Measurements from ENCODE around the gene DNM1.
A peak's percentile ranks its signal among the peaks of the same experiment; 100 is the strongest.

Gene DNM1

GRCh38 chr9:128206484-128206883, 3.3 kb downstream of the DNM1 start:
- DNase-seq: no peak

- no peak for DNase-seq
These were observed 4.0 kb downstream of the DNM1 start for GRCh38 chr9:128206916-128207910.

DNA sequence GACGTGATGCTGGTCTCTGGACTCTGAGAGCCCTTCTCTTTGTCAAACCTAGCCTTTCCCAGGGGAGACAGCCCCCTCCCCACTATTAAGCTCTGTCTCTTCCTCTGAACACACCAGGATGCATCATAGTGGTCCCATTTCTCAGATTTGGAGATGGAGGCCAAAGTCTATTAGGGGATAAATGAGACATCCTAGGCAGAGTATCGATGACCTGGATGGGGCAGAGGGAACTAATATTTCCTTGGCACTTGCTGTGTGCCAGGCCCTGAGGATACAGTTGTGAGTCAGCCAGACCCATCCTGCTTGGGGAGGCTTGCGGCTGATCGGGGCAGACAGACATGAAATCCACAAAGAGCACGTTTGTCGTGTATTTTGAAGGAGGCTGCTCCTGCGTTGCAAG, 5.2 kb downstream of the DNM1 start:
- no peak for DNase-seq

DNA sequence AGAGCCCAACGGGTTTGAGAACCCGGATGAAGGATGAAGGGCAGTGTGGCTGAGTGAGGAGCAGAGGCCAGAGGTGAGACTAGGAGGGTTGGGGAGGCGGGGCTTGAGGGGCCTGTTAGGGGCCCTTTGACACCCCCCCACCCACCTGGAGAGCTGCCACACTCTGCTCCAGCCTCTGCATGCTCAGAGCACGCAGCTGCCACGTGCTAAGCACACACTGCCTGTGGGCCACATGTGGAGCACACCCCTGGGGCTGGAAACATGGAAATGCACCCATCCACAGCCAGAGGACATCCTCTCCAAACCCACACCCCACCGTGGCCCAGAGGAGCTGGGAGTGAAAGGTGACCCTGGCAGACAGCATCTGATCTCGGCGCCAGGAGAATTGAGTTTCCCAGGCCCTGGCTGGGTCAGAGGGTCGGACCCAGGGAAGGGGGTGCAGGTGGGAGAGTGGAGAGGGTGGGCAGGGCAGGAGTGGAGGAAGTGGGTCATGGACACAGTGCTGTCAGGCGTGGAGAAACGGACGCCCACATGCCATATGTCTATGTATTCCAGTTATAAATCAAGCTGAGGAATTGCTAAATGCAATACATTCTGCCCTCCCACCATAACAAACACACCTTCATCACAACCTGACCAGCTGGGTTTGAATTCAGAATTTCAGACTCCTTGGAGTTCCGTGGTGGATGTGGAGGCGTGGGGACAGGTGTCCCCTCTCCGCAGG, 5.9 kb downstream of the DNM1 start:
- DNase-seq: no peak

GRCh38 chr9:128211186-128211980, 8.2 kb downstream of the DNM1 start:
- DNase-seq: no peak

GRCh38 chr9:128211981-128212281, 8.8 kb downstream of the DNM1 start:
- DNase-seq: no peak

GRCh38 chr9:128213746-128214497, 10.7 kb downstream of the DNM1 start:
- no peak for DNase-seq

DNA sequence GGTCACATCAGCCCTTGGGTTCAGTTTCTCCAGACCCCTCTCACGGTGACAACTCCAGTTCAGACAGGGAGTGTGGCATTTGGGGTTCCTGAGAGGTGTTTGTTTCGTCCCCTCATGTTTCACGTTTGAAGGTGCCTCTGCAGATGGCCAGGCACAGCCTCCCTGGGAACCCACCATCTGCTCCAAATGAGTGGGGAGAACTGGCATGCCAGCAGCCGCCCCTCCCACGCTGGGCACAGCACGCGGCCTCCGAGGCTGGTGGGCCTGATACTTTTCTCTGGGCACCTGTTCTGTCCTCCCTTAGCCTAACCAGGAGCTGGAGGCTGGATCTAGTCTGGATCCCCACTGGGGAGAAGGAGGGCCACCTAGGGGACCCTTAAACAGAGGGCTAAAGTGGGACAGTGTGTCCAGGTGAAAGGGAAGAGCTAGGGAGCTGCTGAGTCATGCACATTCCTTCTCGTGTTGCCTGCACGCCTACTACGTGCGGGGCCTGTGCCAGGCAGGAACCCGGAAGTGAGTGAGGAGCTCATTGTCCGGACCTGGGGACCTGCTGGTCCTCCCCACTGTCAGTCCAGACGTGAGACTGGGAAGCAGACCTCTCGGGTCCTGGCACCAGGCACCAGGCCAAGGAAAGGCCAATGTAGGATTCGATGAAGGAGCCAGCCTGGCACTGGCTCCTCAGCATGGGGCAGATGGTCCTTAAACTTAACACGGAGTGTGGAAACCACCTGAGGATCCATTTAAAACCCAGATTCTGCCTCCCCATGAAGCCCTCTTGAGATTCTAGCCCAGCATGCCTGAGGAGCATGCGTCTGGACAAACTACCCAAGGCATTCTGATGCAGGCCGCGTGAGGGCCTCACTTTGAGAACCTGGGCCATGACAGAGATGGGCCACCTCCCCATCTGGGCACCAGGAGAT, 11.7 kb downstream of the DNM1 start:
- DNase-seq: no peak

DNA sequence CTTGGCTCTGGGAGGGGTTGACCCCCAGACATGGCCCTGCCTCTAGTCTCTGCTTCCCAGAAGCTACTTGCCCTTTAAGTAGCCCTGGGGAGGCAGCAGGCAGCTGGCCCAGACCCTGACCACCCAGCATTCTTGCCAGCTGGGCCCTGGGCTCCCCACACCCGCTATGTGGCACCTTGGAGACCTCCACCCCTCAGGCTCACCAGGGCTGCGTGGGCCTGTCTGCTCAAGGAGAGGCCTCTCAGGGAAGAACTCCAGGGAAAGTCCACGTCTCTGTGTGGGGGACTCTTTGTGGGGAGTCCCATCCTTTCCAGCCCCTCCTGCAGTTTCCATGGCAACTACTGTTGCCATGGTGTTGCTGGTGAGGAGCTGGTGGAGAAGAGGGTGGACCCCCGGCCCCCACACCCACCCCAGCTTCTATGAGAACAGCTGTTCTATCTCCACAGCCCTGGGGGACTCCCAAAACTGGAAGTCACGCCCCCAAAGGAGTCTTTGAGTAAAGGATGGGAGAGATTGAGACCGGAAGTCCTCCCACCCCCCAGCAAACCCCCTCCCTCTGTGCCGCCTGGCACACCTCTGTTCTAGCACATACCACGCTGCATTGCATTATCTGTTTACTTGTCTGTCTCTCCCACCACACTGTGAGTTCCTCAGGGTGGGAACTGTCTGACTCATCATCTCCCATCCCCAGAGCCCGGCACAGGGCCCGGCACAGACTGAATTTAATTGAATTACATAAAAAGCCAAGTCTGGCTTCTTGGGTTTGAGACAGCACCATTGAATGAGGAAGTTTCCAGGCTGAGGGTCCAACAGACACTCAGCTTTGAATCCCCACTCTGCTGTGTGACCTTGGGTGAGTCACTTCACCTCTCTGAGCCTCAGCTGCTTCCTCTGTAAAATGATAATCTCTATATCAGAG, 12.6 kb downstream of the DNM1 start:
- peak; percentile 85 for DNase-seq

GRCh38 chr9:128216781-128217553, 13.8 kb downstream of the DNM1 start:
- DNase-seq: peak; percentile 28

GRCh38 chr9:128218172-128218517, 15.0 kb downstream of the DNM1 start:
- no peak for DNase-seq

DNA sequence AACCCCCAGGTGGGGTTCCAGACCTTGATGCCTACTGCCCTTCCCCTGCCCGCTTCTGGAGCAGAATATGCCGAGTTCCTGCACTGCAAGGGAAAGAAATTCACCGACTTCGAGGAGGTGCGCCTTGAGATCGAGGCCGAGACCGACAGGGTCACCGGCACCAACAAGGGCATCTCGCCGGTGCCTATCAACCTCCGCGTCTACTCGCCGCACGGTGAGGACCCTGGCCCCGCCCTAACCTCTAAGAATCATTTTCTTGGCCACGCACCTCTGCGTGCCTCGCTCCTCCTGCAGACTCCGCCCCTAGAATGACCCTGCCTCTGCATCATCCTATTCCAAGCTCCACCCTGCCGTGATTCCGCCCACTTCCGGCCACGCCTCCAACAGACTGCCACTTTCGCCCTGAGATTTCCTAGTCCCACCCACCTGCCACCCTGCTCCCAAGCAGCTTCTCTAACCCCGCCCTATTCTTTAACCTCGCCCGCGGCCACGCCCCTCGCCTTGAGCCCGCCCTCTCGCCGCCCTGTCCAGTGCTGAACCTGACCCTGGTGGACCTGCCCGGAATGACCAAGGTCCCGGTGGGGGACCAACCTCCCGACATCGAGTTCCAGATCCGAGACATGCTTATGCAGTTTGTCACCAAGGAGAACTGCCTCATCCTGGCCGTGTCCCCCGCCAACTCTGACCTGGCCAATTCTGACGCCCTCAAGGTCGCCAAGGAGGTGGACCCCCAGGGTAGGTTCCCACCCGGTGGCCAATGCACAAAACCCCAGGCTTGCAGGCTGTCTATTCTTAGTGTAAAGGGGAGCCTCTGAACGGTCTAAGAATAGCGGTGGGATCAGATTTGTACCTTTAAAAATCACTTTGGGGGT, 15.6 kb downstream of the DNM1 start:
- DNase-seq: peak; percentile 90

GRCh38 chr9:128219831-128220230, 16.7 kb downstream of the DNM1 start:
- no peak for DNase-seq

DNA sequence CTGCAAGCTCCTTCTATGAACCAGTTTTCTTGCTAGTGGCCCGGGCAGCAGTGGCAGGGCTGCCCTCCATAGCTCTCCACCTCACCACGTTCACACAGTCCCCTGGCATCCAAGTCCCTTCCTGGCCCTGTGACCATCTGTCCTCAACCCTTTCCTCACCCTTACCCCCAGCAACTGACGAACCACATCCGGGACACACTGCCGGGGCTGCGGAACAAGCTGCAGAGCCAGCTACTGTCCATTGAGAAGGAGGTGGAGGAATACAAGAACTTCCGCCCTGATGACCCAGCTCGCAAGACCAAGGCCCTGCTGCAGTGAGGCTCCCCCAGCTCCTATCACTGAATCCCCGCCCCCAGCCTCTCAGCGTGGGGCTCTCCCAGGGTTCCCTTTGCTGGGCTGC, 18.8 kb downstream of the DNM1 start:
- DNase-seq: no peak

DNA sequence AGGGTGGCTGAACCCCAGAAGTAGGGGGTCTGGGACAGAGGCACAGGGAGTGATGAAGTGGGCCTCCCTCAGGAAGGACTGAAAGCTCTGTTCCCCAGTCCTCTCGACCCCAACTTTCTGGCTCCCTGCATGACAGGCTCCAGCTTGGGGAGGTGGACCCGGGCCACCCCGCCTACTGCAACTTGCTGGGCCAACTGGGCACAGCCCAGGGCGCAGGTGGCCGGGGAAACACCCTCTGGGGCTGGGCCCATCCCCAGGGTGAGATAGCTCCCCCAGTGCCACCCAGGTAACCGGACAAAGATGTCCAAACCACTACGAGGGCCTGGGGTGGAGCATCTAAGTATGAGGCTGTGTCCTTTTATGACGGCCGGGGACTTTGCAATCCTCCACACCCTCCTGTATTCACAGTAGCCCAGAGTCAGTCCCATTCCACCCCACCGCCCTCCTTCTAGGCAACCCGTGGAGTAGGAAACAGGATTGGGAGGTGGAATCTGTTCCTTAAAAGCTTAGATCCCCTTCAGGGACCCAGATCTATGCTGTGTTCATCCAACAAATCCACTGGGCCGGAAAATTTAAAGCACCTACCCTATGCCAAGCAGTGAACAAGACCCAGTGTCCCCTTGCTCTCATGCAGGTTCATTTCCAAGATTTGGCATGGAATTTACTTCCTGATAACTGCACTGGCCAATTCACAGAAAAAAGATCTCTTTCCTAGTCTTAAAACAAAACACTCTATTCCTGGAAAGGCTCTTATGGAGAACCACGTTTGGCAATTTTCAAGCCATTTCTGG, 19.9 kb downstream of the DNM1 start:
- no peak for DNase-seq

- no peak for DNase-seq
These were observed 21.7 kb downstream of the DNM1 start for GRCh38 chr9:128224877-128225276.

DNA sequence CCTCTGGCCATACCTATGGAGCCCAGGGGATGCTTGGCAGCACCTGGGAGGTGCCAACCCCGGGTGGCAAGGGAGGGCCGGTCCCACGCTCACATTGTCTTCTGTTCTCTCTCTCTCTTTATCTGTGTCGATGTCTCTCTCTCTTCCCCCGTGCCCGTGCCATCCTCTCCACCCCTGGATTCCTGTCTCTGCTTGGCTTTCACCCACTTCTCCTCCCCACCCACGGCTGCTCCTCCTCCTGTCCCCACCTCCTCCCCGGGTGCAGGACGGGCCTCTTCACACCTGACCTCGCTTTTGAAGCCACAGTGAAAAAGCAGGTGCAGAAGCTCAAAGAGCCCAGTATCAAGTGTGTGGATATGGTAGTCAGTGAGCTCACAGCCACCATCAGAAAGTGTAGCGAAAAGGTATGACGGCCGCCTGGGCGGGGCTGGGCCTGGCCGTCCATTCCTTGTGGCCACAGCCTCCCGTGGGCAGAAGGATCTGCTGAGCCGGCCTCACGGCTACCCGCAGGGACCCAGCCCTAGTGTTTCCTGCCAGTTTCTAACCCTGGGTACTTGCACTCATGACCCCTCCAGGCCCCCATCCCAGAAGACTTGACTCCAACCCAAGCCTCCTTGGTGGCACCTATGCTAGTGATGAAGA, 22.7 kb downstream of the DNM1 start:
- no peak for DNase-seq
